ENCODE results near the gene RAB5IF. TPM values are rescaled to one million over a fixed set of nuclear protein-coding genes. Genes with fewer than 3 reads are reported as not detected.

Gene RAB5IF
- total and polyA plus RNA-seq, 10 of the 15 experiments (the other 5 are each of a cell fraction or from before 2014, with no cell fraction given): 19.4 to 246 (median 92.0) TPM

DNA sequence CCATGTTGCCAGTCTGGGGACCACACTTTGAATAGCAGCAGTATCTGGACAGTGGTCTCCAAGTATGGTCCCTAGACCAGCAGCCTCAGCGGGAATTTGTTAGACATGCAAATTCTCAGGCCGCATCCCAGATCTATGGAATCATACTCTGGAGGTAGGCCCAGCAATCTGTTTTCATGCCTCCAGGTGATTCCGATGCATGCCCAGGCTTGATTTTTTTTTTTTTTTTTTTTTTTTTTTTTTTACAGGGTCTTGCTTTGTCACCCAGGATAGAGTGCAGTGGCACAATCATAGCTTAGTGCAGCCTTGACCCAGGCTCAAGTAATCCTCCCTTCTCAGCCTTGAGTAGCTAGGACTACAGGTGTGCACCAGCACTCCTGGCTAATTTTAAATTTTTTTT, 41.1 kb downstream of the RAB5IF start:
- no peaks in the 10 kb centered on the region for H4K20me1 ChIP-seq (ENCODE audit: control insufficient read depth, insufficient read depth)
- ChIA-PET CTCF (interaction anchor here (0.5 to 1.7 kb wide), 4 partner anchors 10 to 240 kb away, joined by 3 to 7 read pairs (median 4); no protein-coding TSS in a partner anchor), RAD21 (ENCODE audit: unreplicated experiment) (interaction anchor here (0.7 kb wide), 1 partner anchor 31 kb away, joined by 5 read pairs; no protein-coding TSS in a partner anchor), POLR2A (no interaction called here), SMC1A (ENCODE audit: uncharacterized antibody, unreplicated experiment) (interaction anchor here (0.6 to 1.1 kb wide), 3 partner anchors 8 to 34 kb away, joined by 3 to 4 read pairs (median 3); no protein-coding TSS in a partner anchor)
- no peak overlapping the region; the same call in 1 of the 2 replicates for H2AFZ ChIP-seq (ENCODE audit: control insufficient read depth, low read depth, low read length)
- ATAC-seq: no peak
- H3K27me3 ChIP-seq (replicated peaks in 1 of 2; ENCODE audit: control insufficient read depth in 2 of 2, insufficient read depth in 2 of 2, low read length in 1 of 2): no peaks in the 10 kb centered on the region
- 100% methylated on average over 3 of the region's 3 CpGs for WGBS (ENCODE audit: insufficient coverage, insufficient replicate concordance, low lambda C conversion rate, missing lambda C conversion rate)
- BruUV-seq (replicated peaks): no TSS peak
- H3K4me1 ChIP-seq (ENCODE audit: control insufficient read depth, insufficient read depth, low read length): peaks cover 16% of the 10 kb centered on the region
- H3K4me3 ChIP-seq: no peak overlapping the region
- no peak for FAIRE-seq
- intact Hi-C loops (cut with micrococcal nuclease; ENCODE audit: unreplicated experiment) (no loop called here), in situ Hi-C loops (cut with MboI) (no loop called here)
- DNase-seq (ENCODE audit: low read depth, low spot score): no peak
- no peaks in the 10 kb centered on the region for H3K9me3 ChIP-seq (replicated peaks; ENCODE audit: control insufficient read depth, insufficient read depth, low read length)
- no peak overlapping the region for H3K9ac ChIP-seq (ENCODE audit: control insufficient read depth, insufficient read depth, low read length)
- no peak overlapping the region for H3K27ac ChIP-seq (ENCODE audit: control insufficient read depth, insufficient read depth)
- H3K4me2 ChIP-seq (ENCODE audit: control insufficient read depth, insufficient read depth): no peak overlapping the region
- no peaks in the 10 kb centered on the region for H3K36me3 ChIP-seq (ENCODE audit: control insufficient read depth in 2 of 2, insufficient read depth in 2 of 2, low read length in 1 of 2)
- no peaks in the 10 kb centered on the region for H3K79me2 ChIP-seq (ENCODE audit: control insufficient read depth, insufficient read depth, low read length)
- TF ChIP-seq, protein P1, sequence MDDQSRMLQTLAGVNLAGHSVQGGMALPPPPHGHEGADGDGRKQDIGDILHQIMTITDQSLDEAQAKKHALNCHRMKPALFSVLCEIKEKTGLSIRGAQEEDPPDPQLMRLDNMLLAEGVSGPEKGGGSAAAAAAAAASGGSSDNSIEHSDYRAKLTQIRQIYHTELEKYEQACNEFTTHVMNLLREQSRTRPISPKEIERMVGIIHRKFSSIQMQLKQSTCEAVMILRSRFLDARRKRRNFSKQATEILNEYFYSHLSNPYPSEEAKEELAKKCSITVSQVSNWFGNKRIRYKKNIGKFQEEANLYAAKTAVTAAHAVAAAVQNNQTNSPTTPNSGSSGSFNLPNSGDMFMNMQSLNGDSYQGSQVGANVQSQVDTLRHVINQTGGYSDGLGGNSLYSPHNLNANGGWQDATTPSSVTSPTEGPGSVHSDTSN (IDR thresholded peaks at IDR 0.05; ENCODE audit: insufficient replicate concordance, low read depth, low read length): no peak
- no peak for TF ChIP-seq FOS (IDR thresholded peaks at IDR 0.05; ENCODE audit: borderline replicate concordance, extremely low read depth, insufficient read length)

DNA sequence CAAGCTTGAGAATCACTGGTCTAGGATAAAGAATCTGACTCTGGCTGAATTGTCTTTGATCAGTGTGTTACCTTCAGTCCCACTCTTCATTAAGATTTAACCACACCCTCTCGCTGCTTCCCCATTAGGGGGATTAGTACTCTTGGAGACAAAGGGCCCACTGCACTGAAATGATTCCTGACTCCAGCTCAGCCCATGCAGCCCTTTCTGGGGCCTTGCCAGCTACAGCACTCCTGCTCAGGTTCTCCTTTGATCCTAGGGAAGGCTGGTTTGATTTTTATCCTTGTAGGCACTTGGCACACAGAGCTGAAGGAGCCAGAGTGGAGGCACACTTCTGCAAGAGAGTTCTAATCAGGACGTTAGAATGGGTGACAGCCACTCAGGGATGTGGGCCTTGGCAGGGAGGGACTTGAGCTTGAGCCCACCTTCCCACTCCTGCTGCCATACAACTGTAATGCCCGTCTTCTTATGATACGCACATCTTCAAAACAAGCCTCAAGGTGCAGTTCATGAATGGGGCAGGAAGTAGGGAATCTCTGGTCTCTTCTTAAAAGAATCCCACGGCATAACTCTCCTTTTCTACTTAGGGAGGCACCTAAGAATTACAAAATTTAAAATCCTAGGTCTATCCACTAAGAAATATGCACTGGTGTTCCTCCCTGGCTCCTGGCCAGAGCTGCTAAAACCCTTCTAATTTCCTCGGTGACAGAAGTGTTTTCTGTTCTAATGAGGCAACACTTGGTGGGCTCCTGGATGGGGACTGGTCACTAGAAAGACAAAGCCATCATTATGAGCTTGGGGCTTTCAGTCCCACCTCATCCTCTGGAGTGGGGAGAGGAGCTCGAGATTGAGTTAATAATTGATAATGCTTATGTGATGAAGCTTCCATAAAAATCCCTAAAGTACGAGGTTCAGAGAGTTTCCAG, 41.9 kb downstream of the RAB5IF start:
- Histone ChIP-seq H3K9me3 (replicated peaks; ENCODE audit: control insufficient read depth, insufficient read depth, low read length) (no peaks in the 10 kb centered on the region), H3K9ac (ENCODE audit: control insufficient read depth, insufficient read depth, low read length) (no peak overlapping the region), H3K27me3 (replicated peaks in 1 of 2; ENCODE audit: control insufficient read depth in 2 of 2, insufficient read depth in 2 of 2, low read length in 1 of 2) (no peaks in the 10 kb centered on the region), H3K4me2 (ENCODE audit: control insufficient read depth, insufficient read depth) (no peak overlapping the region), H3K4me3 (no peak overlapping the region), H3K36me3 (ENCODE audit: control insufficient read depth in 2 of 2, insufficient read depth in 2 of 2, low read length in 1 of 2) (no peaks in the 10 kb centered on the region), H4K20me1 (ENCODE audit: control insufficient read depth, insufficient read depth) (no peaks in the 10 kb centered on the region), H3K4me1 (ENCODE audit: control insufficient read depth, insufficient read depth, low read length) (peaks cover 16% of the 10 kb centered on the region), H3K79me2 (ENCODE audit: control insufficient read depth, insufficient read depth, low read length) (no peaks in the 10 kb centered on the region), H2AFZ (ENCODE audit: control insufficient read depth, low read depth, low read length) (no peak overlapping the region), H3K27ac (ENCODE audit: control insufficient read depth, insufficient read depth) (no peak overlapping the region)
- in situ Hi-C loops (cut with MboI): no loop called here
- ChIA-PET CTCF (interaction anchor here (1.4 kb wide), 2 partner anchors 161 to 272 kb away, joined by 3 to 4 read pairs; no protein-coding TSS in a partner anchor), POLR2A (interaction anchor here (0.6 kb wide), 1 partner anchor 88 kb away, joined by 8 read pairs; no protein-coding TSS in a partner anchor), RAD21 (ENCODE audit: unreplicated experiment) (interaction anchor here (0.7 kb wide), 1 partner anchor 30 kb away, joined by 5 read pairs; no protein-coding TSS in a partner anchor), SMC1A (ENCODE audit: uncharacterized antibody, unreplicated experiment) (interaction anchor here (1.0 to 1.3 kb wide), 2 partner anchors 8 to 237 kb away, joined by 4 read pairs; no protein-coding TSS in a partner anchor)
- no TSS peak for BruUV-seq (replicated peaks)
- intact Hi-C loops (cut with micrococcal nuclease; ENCODE audit: unreplicated experiment): no loop called here
- WGBS (ENCODE audit: insufficient coverage, insufficient replicate concordance, low lambda C conversion rate, missing lambda C conversion rate): 79% methylated on average over 8 of the region's 8 CpGs
- FAIRE-seq (no peak), ATAC-seq (no peak), DNase-seq (ENCODE audit: low read depth, low spot score) (no peak)
- no peak for TF ChIP-seq HDGF (IDR thresholded peaks at IDR 0.05)
- no peak for TF ChIP-seq SMAD1 (IDR thresholded peaks at IDR 0.05; ENCODE audit: low read depth, partially characterized antibody)
- no peak for TF ChIP-seq JUNB (IDR thresholded peaks at IDR 0.05)
- TF ChIP-seq ETV6 (conservative IDR thresholded peaks at IDR 0.05 in 1 of 2, IDR thresholded peaks at IDR 0.05 in 1 of 2; ENCODE audit: borderline replicate concordance in 1 of 2, low read depth in 1 of 2): no peak
- TF ChIP-seq RB1 (IDR thresholded peaks at IDR 0.05; ENCODE audit: borderline replicate concordance): no peak

Measured in GM12878 (cell line).